BJ (cell line): ENCODE measurements around the gene HABP2. TPM values are rescaled to one million over a fixed set of nuclear protein-coding genes. Genes with fewer than 3 reads are reported as not detected.

ENCODE experiments used
- polyA plus RNA-seq: library from polyadenylated mRNA; depleted of rRNA; stranded (reverse); fragments of >200 nt; gene quantifications from 2 replicates; pipeline ENCODE4 v1.2.3, GENCODE V29; 2011; rRNA removed

HABP2 gene
- polyA plus RNA-seq, 1 experiment: 0.02 TPM

Other genes starting within 250 kb of the HABP2 start
- not detected in 2 replicates for gene NRAP, start 111.0 kb downstream of the HABP2 start, polyA plus RNA-seq
- gene CASP7, start 126.9 kb downstream of the HABP2 start, polyA plus RNA-seq: 22.9 and 30.9 TPM in 2 replicates
- gene PLEKHS1, start 198.6 kb downstream of the HABP2 start, polyA plus RNA-seq: not detected in 2 replicates